ENCODE results near the gene ZNF729.

The ZNF729 gene

GRCh38 chr19:22354665-22355064 lies 68.4 kb downstream of the ZNF729 start:
- no peak for ATAC-seq

More at GRCh38 chr19:22354665-22355064, 68.4 kb downstream of the ZNF729 start:
- TF ChIP-seq POU6F1 (CRISPR knock-in tag; IDR thresholded peaks at IDR 0.05; ENCODE audit: borderline replicate concordance, low read depth), result no peak
- no peak for TF ChIP-seq TOX (CRISPR knock-in tag; IDR thresholded peaks at IDR 0.05; ENCODE audit: borderline replicate concordance)
- no peak for TF ChIP-seq ZFP30 (CRISPR knock-in tag; IDR thresholded peaks at IDR 0.05)
- no peak for TF ChIP-seq ZFP3 (CRISPR knock-in tag; IDR thresholded peaks at IDR 0.05)
- TF ChIP-seq SNAI2 (CRISPR knock-in tag; IDR thresholded peaks at IDR 0.05), result no peak
- no peak for TF ChIP-seq ZC3H10 (CRISPR knock-in tag; IDR thresholded peaks at IDR 0.05)
- TF ChIP-seq BACH2 (CRISPR knock-in tag; IDR thresholded peaks at IDR 0.05; ENCODE audit: borderline replicate concordance), result no peak
- TF ChIP-seq RARB (CRISPR knock-in tag; IDR thresholded peaks at IDR 0.05), result no peak
- TF ChIP-seq CSRNP3 (CRISPR knock-in tag; IDR thresholded peaks at IDR 0.05), result no peak

Data from SK-N-SH treated with all-trans-retinoic acid at 6 μM for 48 hours (cell line).